DMS153 (cell line): ENCODE results near the gene CDH8.
"Not testable (repeated sequence)": the region's sequence is repeated elsewhere in the genome, so short reads cannot be mapped to it uniquely, and the experiment has no call there.

Experiments used
- DNase-seq: peaks from one replicate; lab custom pipeline; 2025; lab: John Stamatoyannopoulos, UW

The CDH8 gene

GRCh38 chr16:61858988-61859387 is 177.2 kb downstream of the CDH8 start:
- no peak for DNase-seq

DNA sequence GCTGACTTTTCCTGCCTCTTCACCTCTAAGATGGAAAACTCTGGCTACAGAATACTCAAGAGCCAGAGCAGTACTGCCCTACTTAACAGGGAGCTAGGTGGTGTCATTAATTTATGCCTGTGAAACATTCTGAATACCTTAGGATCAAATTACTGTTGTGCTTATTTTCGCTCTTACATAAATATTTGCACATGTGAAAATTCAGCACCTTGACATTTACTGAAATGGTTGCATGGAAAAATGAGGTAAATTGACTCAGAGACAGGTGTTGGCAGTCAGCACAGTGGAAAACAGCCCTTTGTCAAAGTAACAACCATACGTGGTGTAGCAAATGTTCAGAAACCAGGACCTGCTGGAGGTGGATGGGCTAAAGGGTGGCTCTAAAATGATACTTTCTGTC is 193.6 kb downstream of the CDH8 start:
- peak; percentile 69 for DNase-seq

DNA sequence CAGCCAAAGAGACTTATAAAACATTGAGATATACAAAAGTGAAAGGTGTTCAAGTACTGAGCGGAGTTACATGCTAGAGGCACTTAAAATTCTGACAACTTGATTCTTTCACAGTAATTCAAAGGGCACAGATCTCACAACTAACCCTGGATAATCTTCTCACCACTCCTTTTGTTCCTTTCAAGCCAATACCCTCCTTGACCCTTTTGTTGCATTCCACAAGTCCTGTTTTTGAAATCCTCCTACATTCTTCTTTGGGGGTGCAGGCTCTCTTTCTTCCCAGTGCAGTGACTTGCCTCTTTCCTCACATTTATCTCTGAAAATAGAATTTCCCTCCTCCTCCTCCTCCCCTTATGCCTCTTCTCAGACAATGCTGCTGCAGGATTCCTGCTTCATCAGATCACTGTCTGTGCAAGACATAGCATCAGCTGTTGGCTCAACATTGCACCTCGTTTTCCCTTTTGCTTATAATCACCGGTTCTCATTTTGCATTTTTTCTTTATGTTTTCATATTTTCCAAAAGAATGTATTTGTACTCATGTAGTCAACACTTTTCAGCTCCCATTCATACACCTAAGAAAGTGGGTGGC is 199.3 kb downstream of the CDH8 start:
- DNase-seq: no peak

- DNase-seq: no peak
These were observed 202.2 kb downstream of the CDH8 start for GRCh38 chr16:61834082-61834481.

- DNase-seq: no peak
These were observed 204.8 kb downstream of the CDH8 start for GRCh38 chr16:61831351-61831917.

GRCh38 chr16:61829631-61830030 is 206.6 kb downstream of the CDH8 start:
- DNase-seq: no peak

- no peak for DNase-seq
These were observed 212.9 kb downstream of the CDH8 start for GRCh38 chr16:61823326-61823725.

DNA sequence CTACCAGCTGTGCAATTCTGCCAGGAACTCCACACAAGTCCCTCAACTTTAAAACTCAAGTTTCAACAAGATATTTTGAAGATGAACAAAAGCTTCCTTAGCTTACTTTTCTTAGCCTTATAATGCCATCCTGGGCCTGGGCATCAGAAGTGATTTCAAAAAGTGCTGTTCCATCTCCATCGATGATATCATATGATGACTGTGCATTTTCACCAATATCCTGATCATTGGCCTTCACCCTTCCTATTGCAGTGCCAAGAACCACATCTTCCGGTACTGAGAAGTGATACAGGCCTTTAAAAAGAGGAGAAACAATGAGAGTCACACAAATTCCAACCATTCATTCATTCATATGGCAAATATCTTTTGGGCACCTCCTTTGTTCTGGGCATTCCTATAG is 215.4 kb downstream of the CDH8 start:
- no peak for DNase-seq

GRCh38 chr16:61820398-61820797 is 215.8 kb downstream of the CDH8 start:
- DNase-seq: no peak

DNA sequence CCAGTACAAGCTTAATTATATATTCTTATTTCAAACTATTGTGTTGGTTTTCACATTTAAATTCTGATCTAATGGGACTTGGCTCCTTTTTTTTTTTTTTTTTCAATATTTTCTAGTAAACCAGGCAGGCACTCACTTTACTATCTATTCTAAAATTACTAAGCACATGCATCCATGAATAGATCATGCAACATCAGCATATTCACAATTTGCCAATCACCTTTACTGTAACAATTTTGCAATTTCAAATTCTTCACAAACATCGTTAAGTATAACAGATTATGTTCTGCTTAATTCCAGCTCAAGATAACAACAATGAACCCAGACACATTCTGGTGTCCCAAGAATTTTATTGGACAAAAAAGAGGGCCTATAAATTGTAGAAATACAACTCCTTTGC is 217.4 kb downstream of the CDH8 start:
- DNase-seq: no peak

- no peak for DNase-seq
These were observed 218.5 kb downstream of the CDH8 start for GRCh38 chr16:61817583-61818278.

DNA sequence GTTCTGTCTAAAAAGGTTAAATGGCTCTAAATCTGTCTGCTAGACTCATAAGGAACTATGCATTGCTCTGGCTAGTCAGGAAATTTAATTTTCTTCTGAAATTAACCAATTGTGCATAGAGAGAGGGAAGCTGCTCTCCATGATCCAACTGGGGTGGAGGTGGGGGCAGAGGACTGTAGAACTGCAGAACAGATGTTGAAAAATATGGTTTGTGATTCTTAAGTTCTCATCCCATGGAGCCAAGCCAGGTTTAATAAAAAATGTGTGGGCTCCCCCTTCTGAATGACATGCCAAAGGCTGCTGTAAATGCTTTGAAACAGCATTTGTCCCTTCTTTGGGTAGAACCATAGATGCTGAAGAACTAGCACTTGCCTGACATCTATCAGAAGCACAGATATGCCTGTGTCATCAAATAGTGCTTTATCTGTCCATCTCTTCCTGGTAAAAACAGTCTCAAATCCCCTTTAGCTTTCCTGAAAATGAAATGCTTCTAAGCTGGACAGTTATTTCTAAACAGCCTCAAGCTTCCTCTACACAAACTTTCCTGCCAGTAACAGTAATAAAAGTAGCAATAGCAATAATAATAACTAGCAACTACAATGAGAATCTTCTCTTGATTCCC is 221.4 kb downstream of the CDH8 start:
- DNase-seq: no peak

- DNase-seq: no peak
These were observed 222.9 kb downstream of the CDH8 start for GRCh38 chr16:61813339-61813738.

DNA sequence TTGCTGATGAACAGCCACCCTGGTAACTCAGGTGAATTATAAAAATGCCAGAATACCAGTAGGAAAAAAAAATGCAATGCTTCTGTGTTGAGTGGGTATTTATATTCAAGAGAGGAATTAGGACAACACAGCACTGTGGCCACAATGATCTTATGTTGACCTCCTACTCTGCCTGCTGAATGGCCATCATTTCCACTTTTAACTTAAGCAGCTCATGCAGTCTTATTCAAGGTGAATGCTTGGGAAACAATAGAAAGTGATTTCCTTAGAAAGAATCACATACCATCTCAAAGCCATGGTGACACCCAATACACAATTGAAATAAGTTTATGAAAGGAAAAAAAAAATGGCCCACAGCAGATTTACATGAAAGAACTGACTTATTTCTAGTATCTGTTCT is 224.0 kb downstream of the CDH8 start:
- DNase-seq: no peak

- DNase-seq: no peak
These were observed 228.7 kb downstream of the CDH8 start for GRCh38 chr16:61807551-61807950.

DNA sequence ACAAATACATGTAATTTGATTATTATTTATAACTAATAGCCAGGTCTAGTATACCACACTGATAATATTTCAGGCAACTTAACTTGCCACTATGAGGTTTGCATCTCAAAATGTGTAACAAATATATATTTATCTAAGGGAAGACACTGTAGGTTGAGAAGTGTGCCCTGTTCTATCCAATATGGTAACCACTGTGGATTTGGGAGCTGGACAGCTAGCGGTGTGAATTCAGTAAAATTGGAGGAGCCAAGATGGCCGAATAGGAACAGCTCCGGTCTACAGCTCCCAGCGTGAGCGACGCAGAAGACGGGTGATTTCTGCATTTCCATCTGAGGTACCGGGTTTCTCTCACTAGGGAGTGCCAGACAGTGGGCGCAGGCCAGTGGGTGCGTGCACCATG is 235.0 kb downstream of the CDH8 start:
- not testable (repeated sequence) for DNase-seq

DNA sequence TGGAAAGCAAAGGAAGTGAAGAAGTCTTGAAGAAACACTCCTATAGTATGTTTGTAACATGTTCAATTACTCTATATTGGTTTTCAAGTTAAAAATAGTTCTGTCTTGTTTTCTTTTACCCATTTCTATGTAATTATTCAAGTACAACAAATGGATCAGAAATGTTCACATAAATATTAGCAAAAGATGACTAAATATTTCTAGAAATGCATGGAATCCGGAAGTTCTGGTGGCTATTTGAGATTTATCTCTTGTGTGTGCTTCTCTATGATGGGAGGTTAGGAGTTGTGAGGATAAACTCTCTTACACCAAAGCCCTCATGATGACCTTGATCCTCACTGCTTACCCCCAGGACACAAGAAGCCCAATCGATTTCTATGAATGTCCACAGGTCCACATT is 237.5 kb downstream of the CDH8 start:
- no peak for DNase-seq

DNA sequence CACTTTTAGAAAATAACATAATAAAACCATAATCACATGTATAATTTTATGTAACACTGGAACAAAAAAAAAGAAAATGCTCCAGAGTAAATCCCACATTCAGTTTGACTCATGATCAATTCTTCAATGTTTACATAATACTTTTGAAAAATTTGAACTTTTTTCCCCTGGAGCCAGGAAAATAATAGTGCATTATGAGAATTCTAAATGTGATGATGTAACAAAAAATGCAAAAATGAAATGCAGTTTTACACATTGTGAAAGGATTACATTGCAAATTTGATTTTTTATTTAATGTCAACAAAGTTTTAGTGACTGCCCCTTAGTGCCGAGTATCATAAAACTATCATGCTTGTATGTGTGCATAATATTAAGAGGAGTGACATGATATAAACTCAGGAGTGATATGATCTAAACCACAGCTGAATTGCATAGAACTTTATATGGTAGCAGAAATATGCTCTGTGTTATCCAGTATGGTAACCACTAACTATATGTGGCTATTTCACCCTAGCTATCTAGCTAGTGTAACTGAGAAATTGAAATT is 238.2 kb downstream of the CDH8 start:
- DNase-seq: no peak

DNA sequence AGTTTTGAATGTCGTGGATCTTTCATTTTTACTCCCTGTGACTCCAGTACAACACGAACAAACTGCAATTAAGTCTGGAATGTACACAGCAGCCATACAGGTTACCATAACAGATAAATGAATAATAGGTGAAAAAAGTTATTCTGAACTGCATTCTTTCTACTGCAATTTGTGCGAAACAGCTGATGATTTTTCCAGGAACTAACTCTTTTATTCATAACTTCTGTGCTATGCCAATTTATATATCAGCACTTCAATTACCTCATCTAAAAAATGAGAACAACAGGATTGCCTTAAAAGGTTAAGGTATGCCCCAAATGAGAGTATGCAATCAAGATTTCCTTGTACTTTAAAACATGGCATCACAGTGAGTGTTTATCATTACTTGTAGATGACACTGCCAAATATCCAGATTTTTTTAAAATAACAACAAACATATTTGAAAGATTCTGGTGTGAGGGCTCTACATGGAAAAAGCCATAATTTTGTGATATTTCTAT is 238.9 kb downstream of the CDH8 start:
- DNase-seq: no peak

DNA sequence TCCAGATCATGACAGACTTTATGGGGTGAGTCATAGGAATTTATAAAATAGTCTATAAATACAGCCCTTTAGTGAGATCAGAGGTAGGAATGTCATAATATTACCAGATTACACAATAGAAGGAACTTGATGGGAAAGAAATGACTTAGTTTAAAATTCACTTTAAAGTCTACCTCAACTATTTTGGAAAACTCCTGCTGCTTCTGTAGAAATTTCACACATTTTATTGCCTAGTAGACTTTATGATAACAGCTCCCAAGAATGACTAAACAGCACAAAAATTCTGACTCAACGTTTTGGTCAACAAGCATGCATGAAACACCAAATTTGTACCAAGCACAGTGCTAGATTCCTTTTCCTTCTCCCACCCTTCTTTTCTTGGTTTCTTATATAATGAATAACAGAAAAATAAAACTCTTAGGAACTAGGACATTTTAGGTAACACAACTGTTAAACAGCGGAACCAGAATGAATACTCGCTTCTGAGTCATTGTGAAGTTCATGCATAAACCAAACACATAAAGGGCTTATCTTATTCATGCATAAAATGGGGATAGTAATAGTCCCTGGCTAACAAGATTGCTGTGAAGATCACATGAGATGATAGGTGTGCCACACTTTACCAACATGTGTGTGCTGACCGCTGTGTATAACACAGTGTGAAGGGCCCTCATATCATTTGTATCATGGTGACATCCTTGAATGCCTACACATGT is 243.9 kb downstream of the CDH8 start:
- no peak for DNase-seq

DNA sequence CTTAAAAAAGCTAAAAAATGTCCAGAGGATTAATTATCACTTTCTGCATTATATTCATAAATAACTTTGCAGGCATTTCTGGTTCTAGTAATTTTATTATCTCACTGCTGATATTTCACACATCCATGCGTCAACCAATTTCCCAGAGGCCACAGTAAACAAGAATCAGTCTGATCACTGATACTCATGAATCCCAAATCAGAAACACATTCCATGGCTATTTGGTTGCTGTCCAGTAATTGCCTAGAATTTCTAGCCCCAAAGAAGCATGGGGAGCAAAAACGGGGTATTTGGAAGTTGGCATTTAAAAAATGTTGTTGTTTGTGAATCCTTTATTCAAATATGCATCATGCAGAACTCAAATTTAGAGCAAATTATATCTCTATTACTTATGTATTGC is 244.8 kb downstream of the CDH8 start:
- DNase-seq: no peak

DNA sequence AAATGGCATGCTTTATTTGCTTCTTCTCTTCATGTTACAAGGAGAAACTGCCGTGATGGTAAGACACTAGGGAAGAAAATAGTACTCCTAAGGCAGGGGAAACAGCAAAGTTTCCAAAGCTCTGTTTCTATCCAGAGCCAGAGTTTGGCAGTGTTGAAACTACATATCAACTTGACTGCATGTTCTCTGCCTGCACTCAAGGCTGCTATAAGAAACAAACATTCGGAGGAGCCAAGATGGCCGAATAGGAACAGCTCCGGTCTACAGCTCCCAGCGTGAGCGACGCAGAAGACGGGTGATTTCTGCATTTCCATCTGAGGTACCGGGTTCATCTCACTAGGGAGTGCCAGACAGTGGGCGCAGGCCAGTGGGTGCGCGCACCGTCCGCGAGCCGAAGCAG is 254.4 kb downstream of the CDH8 start:
- not testable (repeated sequence) for DNase-seq
